Suprapubic skin (tissue), 4 donors: Measurements from ENCODE around the gene RLBP1. TPM values are rescaled to one million over a fixed set of nuclear protein-coding genes. Genes with fewer than 3 reads are reported as not detected.

Experiments
- DNase-seq, 2 donors: peaks; one replicate each; pipeline ENCODE4 v3.0.0-alpha.2; 2019; ENCODE audit warnings: low spot score in 2 of 2
- H3K27ac ChIP-seq: fragments of 200-600 bp; sonication (generic); one replicate; pipeline ENCODE4 v1.5.1; 2019
- H3K27me3 ChIP-seq: fragments of 200-600 bp; sonication (generic); one replicate; pipeline ENCODE4 v1.5.1; 2019
- H3K36me3 ChIP-seq: fragments of 200-600 bp; sonication (generic); one replicate; pipeline ENCODE4 v1.5.1; 2019
- H3K4me1 ChIP-seq: fragments of 200-600 bp; sonication (generic); one replicate; pipeline ENCODE4 v1.5.1; 2019
- H3K4me3 ChIP-seq: fragments of 200-600 bp; sonication (generic); one replicate; pipeline ENCODE4 v1.5.1; 2019; ENCODE audit warnings: mild to moderate bottlenecking
- H3K9me3 ChIP-seq: fragments of 200-600 bp; sonication (generic); one replicate; pipeline ENCODE4 v1.5.1; 2019
- CTCF ChIP-seq, 2 donors: fragments of 200-600 bp in 1 of 2; fragments of 450-650 bp in 1 of 2; sonication (generic) in 1 of 2; IDR thresholded peaks; one replicate each; pipeline ENCODE4 v1.5.1; 2016 to 2019; ENCODE audit warnings: antibody characterized with exemption in 2 of 2, mild to moderate bottlenecking in 1 of 2, moderate library complexity in 1 of 2
- EP300 ChIP-seq: sonication (generic); formaldehyde crosslinking; IDR thresholded peaks from one replicate; pipeline ENCODE4 v1.6.1; 2017; ENCODE audit warnings: antibody characterized with exemption
- POLR2A ChIP-seq, 2 donors: fragments of 450-650 bp; IDR thresholded peaks; one replicate each; pipeline ENCODE4 v1.6.1; 2017; ENCODE audit warnings: antibody characterized with exemption in 2 of 2, mild to moderate bottlenecking in 2 of 2, moderate library complexity in 2 of 2
- POLR2AphosphoS5 ChIP-seq, 3 donors: sonication (generic); formaldehyde crosslinking; IDR thresholded peaks; one replicate each; pipeline ENCODE4 v1.6.1; 2017; ENCODE audit warnings: antibody characterized with exemption in 3 of 3
- WGBS: methylation state at CpG from one replicate; pipeline ENCODE4 v1.1.5; 2018; 5-methylcytosine and 5-hydroxymethylcytosine counted together
- total RNA-seq, 4 donors: library from RNA; depleted of rRNA; stranded (reverse); fragments of >200 nt; gene quantifications; one replicate each; pipeline ENCODE4 v1.1.0, GENCODE V29; 2016

The RLBP1 gene
- total RNA-seq, 4 donors from 2014 or later = not detected

GRCh38 chr15:89206908-89207331 lies 14.5 kb downstream of the RLBP1 start:
- TF ChIP-seq CTCF (IDR thresholded peaks at IDR 0.05) (peak; percentile 95 to 98), POLR2A (IDR thresholded peaks at IDR 0.05) (no peak), POLR2AphosphoS5 (IDR thresholded peaks at IDR 0.05) (no peak)
- Histone ChIP-seq H3K4me3 (peak overlapping the region; percentile 8), H3K36me3 (no peaks in the 10 kb centered on the region), H3K27ac (no peak overlapping the region), H3K4me1 (peaks cover 4% of the 10 kb centered on the region), H3K9me3 (no peaks in the 10 kb centered on the region), H3K27me3 (no peaks in the 10 kb centered on the region)
- 0% methylated on average over 7 of the region's 14 CpGs for WGBS
- DNase-seq = peak; percentile 82 to 88

GRCh38 chr15:89205991-89206585 lies 15.3 kb downstream of the RLBP1 start:
- DNase-seq = no peak
- no peaks in the 10 kb centered on the region for H3K36me3 ChIP-seq
- no peaks in the 10 kb centered on the region for H3K27me3 ChIP-seq
- TF ChIP-seq CTCF (IDR thresholded peaks at IDR 0.05) = no peak
- no peak overlapping the region for H3K4me3 ChIP-seq
- H3K4me1 ChIP-seq = peaks cover 4% of the 10 kb centered on the region
- WGBS = 65% methylated on average over 14 of the region's 14 CpGs
- no peak overlapping the region for H3K27ac ChIP-seq
- no peaks in the 10 kb centered on the region for H3K9me3 ChIP-seq

- Histone ChIP-seq H3K4me3 (no peak overlapping the region), H3K27ac (no peak overlapping the region), H3K9me3 (no peaks in the 10 kb centered on the region), H3K4me1 (peaks cover 4% of the 10 kb centered on the region), H3K36me3 (no peaks in the 10 kb centered on the region), H3K27me3 (no peaks in the 10 kb centered on the region)
- no peak for DNase-seq
- TF ChIP-seq EP300 = no peak
- TF ChIP-seq POLR2AphosphoS5 (IDR thresholded peaks at IDR 0.05) = no peak
- TF ChIP-seq POLR2A (IDR thresholded peaks at IDR 0.05) = no peak
- no peak for TF ChIP-seq CTCF (IDR thresholded peaks at IDR 0.05)
- 52% methylated on average over 2 of the region's 2 CpGs for WGBS
Measured at GRCh38 chr15:89203705-89204273, 17.6 kb downstream of the RLBP1 start.

GRCh38 chr15:89201465-89202005 lies 19.8 kb downstream of the RLBP1 start:
- H3K4me1 ChIP-seq = peaks cover 20% of the 10 kb centered on the region
- H3K36me3 ChIP-seq = no peaks in the 10 kb centered on the region
- no peak overlapping the region for H3K4me3 ChIP-seq
- H3K9me3 ChIP-seq = no peaks in the 10 kb centered on the region
- no peak for DNase-seq
- H3K27ac ChIP-seq = no peak overlapping the region
- no peaks in the 10 kb centered on the region for H3K27me3 ChIP-seq
- TF ChIP-seq EP300 = no peak
- TF ChIP-seq CTCF (IDR thresholded peaks at IDR 0.05) = no peak
- TF ChIP-seq POLR2A (IDR thresholded peaks at IDR 0.05) = no peak
- no peak for TF ChIP-seq POLR2AphosphoS5 (IDR thresholded peaks at IDR 0.05)
- WGBS = 89% methylated on average over 20 of the region's 20 CpGs

- 82% methylated on average over 12 of the region's 12 CpGs for WGBS
- peaks cover 7% of the 10 kb centered on the region for H3K36me3 ChIP-seq
- H3K4me1 ChIP-seq = peaks cover 20% of the 10 kb centered on the region
- no peak overlapping the region for H3K27ac ChIP-seq
- H3K27me3 ChIP-seq = no peaks in the 10 kb centered on the region
- TF ChIP-seq CTCF (IDR thresholded peaks at IDR 0.05) = no peak
- TF ChIP-seq POLR2AphosphoS5 (IDR thresholded peaks at IDR 0.05) = no peak
- TF ChIP-seq EP300 = no peak
- H3K9me3 ChIP-seq = no peaks in the 10 kb centered on the region
- no peak overlapping the region for H3K4me3 ChIP-seq
- no peak for DNase-seq
Measured at GRCh38 chr15:89200182-89200581, 21.2 kb downstream of the RLBP1 start.
